Keratinocyte (primary cell): ENCODE data around the gene SAMHD1.

ENCODE experiments used
- EZH2 ChIP-seq: IDR thresholded peaks from one replicate; pipeline ENCODE4 v1.6.1; 2012; ENCODE audit warnings: inconsistent platforms, mild to moderate bottlenecking, low read length, moderate library complexity
- TF ChIP-seq, protein P1 (sequence below), 3 experiments: IDR thresholded peaks in 1 of 3; conservative IDR thresholded peaks in 1 of 3; optimal IDR thresholded peaks in 1 of 3; 2 replicates in 2 of 3; 3 replicates in 1 of 3; pipeline versions ENCODE3 to v1.5.1; 2011; ENCODE audit warnings: low read length in 3 of 3, mild to moderate bottlenecking in 3 of 3, moderate library complexity in 2 of 3, control low read depth in 1 of 3, inconsistent platforms in 1 of 3; ENCODE audit not compliant: insufficient read depth in 2 of 3; ENCODE audit errors: extremely low read depth in 1 of 3

DNA sequence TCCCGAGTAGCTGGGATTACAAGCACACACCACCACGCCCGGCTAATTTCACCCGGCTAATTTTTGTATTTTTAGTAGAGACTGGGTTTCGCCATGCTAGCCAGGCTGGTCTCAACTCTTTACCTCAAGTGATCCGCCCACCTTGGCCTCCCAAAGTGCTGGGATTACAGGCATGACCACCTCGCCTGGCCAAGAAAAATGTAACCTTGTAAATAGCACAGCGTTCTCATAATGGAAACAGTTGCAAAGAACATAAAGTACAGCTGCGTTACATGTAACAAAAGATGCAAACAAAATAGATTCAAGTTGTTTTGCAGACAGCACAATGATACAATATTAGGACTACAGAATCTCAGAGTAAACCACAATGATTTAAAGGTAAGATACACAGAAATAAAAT lies 60.9 kb downstream of the SAMHD1 start:
- TF ChIP-seq, protein P1, sequence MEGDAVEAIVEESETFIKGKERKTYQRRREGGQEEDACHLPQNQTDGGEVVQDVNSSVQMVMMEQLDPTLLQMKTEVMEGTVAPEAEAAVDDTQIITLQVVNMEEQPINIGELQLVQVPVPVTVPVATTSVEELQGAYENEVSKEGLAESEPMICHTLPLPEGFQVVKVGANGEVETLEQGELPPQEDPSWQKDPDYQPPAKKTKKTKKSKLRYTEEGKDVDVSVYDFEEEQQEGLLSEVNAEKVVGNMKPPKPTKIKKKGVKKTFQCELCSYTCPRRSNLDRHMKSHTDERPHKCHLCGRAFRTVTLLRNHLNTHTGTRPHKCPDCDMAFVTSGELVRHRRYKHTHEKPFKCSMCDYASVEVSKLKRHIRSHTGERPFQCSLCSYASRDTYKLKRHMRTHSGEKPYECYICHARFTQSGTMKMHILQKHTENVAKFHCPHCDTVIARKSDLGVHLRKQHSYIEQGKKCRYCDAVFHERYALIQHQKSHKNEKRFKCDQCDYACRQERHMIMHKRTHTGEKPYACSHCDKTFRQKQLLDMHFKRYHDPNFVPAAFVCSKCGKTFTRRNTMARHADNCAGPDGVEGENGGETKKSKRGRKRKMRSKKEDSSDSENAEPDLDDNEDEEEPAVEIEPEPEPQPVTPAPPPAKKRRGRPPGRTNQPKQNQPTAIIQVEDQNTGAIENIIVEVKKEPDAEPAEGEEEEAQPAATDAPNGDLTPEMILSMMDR (optimal IDR thresholded peaks at IDR 0.05 in 1 of 3, IDR thresholded peaks at IDR 0.05 in 1 of 3, conservative IDR thresholded peaks at IDR 0.05 in 1 of 3; ENCODE audit: extremely low read depth in 1 of 3, insufficient read depth in 2 of 3, low read length in 3 of 3): no peak
- TF ChIP-seq EZH2: no peak
